H1 (cell line): ENCODE results near the gene RPTOR. TPM values are rescaled to one million over a fixed set of nuclear protein-coding genes. Genes with fewer than 3 reads are reported as not detected.

Experiments used
- CTCF ChIA-PET: fragments of 300-600 bp; sonication (Branson Sonifier 250); formaldehyde crosslinking; loops from one replicate; lab custom pipeline; 2021; ENCODE audit not compliant: partially characterized antibody; lab: Charles Lee
- POLR2A ChIA-PET: fragments of 300-600 bp; sonication (Branson Sonifier 250); formaldehyde crosslinking; loops from one replicate; lab custom pipeline; 2021; ENCODE audit warnings: inconsistent platforms; ENCODE audit not compliant: partially characterized antibody; lab: Charles Lee
- DNase-seq, 2 experiments: peaks; one replicate each; pipeline versions ENCODE4 v3.0.0 to v3.0.0-alpha.2; 2010 to 2022; ENCODE audit warnings: low spot score in 2 of 2, low read depth in 1 of 2, mixed read lengths in 1 of 2
- FAIRE-seq: peaks from 2 replicates; lab custom pipeline; 2011; peaks lifted over from hg19 to GRCh38; lab: Jason Lieb, UNC
- H2AFZ ChIP-seq: 2 replicates; pipeline ENCODE4 v1.8.1; 2012; ENCODE audit warnings: low read length, inconsistent platforms
- H2AK5ac ChIP-seq: 2 replicates; pipeline ENCODE4 v1.6.1; 2013; ENCODE audit warnings: low read depth, low read length
- H2BK120ac ChIP-seq: replicated peaks from 2 replicates; pipeline ENCODE3; 2013; ENCODE audit warnings: low read depth, low read length, inconsistent platforms
- H2BK12ac ChIP-seq: 2 replicates; pipeline ENCODE4 v1.6.1; 2013; ENCODE audit warnings: low read depth, low read length
- H2BK15ac ChIP-seq: 2 replicates; pipeline ENCODE4 v1.6.1; 2013; ENCODE audit warnings: low read length
- H2BK20ac ChIP-seq: 2 replicates; pipeline ENCODE4 v1.6.1; 2013; ENCODE audit warnings: low read length
- H2BK5ac ChIP-seq: 2 replicates; pipeline ENCODE4 v1.6.1; 2013; ENCODE audit warnings: low read depth, low read length
- H3K14ac ChIP-seq: 2 replicates; pipeline ENCODE4 v1.6.1; 2013; ENCODE audit warnings: inconsistent platforms; ENCODE audit not compliant: insufficient read length
- H3K18ac ChIP-seq: 2 replicates; pipeline ENCODE4 v1.6.1; 2013; ENCODE audit warnings: low read length; ENCODE audit errors: extremely low read depth
- H3K23ac ChIP-seq: 2 replicates; pipeline ENCODE4 v1.6.1; 2013; ENCODE audit warnings: inconsistent platforms; ENCODE audit not compliant: insufficient read length
- H3K23me2 ChIP-seq: 2 replicates; pipeline ENCODE4 v1.6.1; 2013; ENCODE audit warnings: low read depth, low read length
- H3K27ac ChIP-seq: 2 replicates; pipeline ENCODE4 v1.6.1; 2011; ENCODE audit warnings: low read depth, low read length, inconsistent platforms
- H3K27me3 ChIP-seq, 4 experiments: replicated peaks in 1 of 4; 1 replicate in 1 of 4; 2 replicates in 3 of 4; pipeline versions ENCODE4 v1.6.1 to v1.8.1; 2011 to 2013; ENCODE audit warnings: low read length in 3 of 4, mild to moderate bottlenecking in 3 of 4, inconsistent platforms in 2 of 4, mixed read lengths in 2 of 4, moderate library complexity in 1 of 4; ENCODE audit not compliant: control insufficient read depth in 3 of 4, insufficient read depth in 3 of 4; ENCODE audit errors: extremely low read depth in 1 of 4
- H3K36me3 ChIP-seq, 4 experiments: 2 replicates each; pipeline versions ENCODE4 v1.6.1 to v1.8.1; 2011 to 2013; ENCODE audit warnings: mild to moderate bottlenecking in 4 of 4, low read length in 3 of 4, moderate library complexity in 2 of 4, control low read depth in 1 of 4, inconsistent platforms in 1 of 4; ENCODE audit not compliant: insufficient read depth in 4 of 4, control insufficient read depth in 2 of 4
- H3K4ac ChIP-seq: replicated peaks from 2 replicates; pipeline ENCODE3; 2013; ENCODE audit warnings: low read length, low read depth, mixed read lengths, inconsistent platforms; ENCODE audit not compliant: insufficient read length
- H3K4me1 ChIP-seq, 4 experiments: replicated peaks in 1 of 4; 1 replicate in 1 of 4; 2 replicates in 3 of 4; pipeline versions ENCODE4 v1.6.1 to v1.8.1; 2011 to 2013; ENCODE audit warnings: low read length in 3 of 4, inconsistent platforms in 2 of 4, mixed read lengths in 1 of 4; ENCODE audit not compliant: insufficient read depth in 4 of 4, control insufficient read depth in 3 of 4
- H3K4me2 ChIP-seq, 2 experiments: 2 replicates each; pipeline versions ENCODE4 v1.6.1 to v1.8.1; 2011 to 2013; ENCODE audit warnings: low read depth in 2 of 2, low read length in 2 of 2, control low read depth in 1 of 2, inconsistent platforms in 1 of 2, mild to moderate bottlenecking in 1 of 2; ENCODE audit not compliant: insufficient read depth in 1 of 2
- H3K4me3 ChIP-seq, 4 experiments: fragments of 200-600, 300-600 bp in 1 of 4; sonication (generic), shearing (Covaris generic), sonication (Bioruptor Twin) in 1 of 4; 2 replicates each; pipeline versions ENCODE4 v1.5.1 to v1.8.1; 2011 to 2016; ENCODE audit warnings: low read length in 4 of 4, low read depth in 3 of 4, control low read depth in 2 of 4, inconsistent platforms in 2 of 4, mild to moderate bottlenecking in 2 of 4, mixed read lengths in 1 of 4, moderate library complexity in 1 of 4; ENCODE audit not compliant: insufficient read depth in 2 of 4; ENCODE audit errors: extremely low read depth in 1 of 4
- H3K56ac ChIP-seq: replicated peaks from 2 replicates; pipeline ENCODE3; 2013; ENCODE audit warnings: low read depth, mild to moderate bottlenecking, mixed read lengths, low read length, inconsistent platforms; ENCODE audit not compliant: insufficient read length
- H3K79me1 ChIP-seq: 2 replicates; pipeline ENCODE4 v1.6.1; 2013; ENCODE audit warnings: low read depth, low read length, control low read depth
- H3K79me2 ChIP-seq, 2 experiments: 2 replicates each; pipeline versions ENCODE4 v1.6.1 to v1.8.1; 2012 to 2013; ENCODE audit warnings: low read length in 2 of 2, mild to moderate bottlenecking in 2 of 2, inconsistent platforms in 1 of 2; ENCODE audit not compliant: insufficient read depth in 2 of 2, control insufficient read depth in 1 of 2
- H3K9ac ChIP-seq, 4 experiments: replicated peaks in 1 of 4; 1 replicate in 1 of 4; 2 replicates in 3 of 4; pipeline versions ENCODE4 v1.6.1 to v1.8.1; 2011 to 2013; ENCODE audit warnings: low read depth in 3 of 4, low read length in 3 of 4, control low read depth in 2 of 4, mild to moderate bottlenecking in 2 of 4, moderate library complexity in 2 of 4, inconsistent platforms in 1 of 4; ENCODE audit errors: extremely low read depth in 1 of 4
- H3K9me3 ChIP-seq, 2 experiments: 2 replicates each; pipeline versions ENCODE4 v1.6.1 to v1.8.1; 2012 to 2013; ENCODE audit warnings: mild to moderate bottlenecking in 2 of 2, moderate library complexity in 2 of 2, control low read depth in 1 of 2, inconsistent platforms in 1 of 2, low read depth in 1 of 2, low read length in 1 of 2, mixed read lengths in 1 of 2; ENCODE audit not compliant: insufficient read depth in 2 of 2
- H4K20me1 ChIP-seq, 2 experiments: replicated peaks in 1 of 2; 2 replicates each; pipeline versions ENCODE3 to v1.8.1; 2011 to 2013; ENCODE audit warnings: inconsistent platforms in 2 of 2, low read length in 2 of 2, mild to moderate bottlenecking in 1 of 2; ENCODE audit not compliant: insufficient read depth in 2 of 2, control insufficient read depth in 1 of 2
- H4K5ac ChIP-seq: 2 replicates; pipeline ENCODE4 v1.6.1; 2013; ENCODE audit warnings: low read length, low read depth, mixed read lengths, inconsistent platforms; ENCODE audit not compliant: insufficient read length
- H4K8ac ChIP-seq: 2 replicates; pipeline ENCODE4 v1.8.0; 2013; ENCODE audit warnings: mild to moderate bottlenecking, moderate library complexity, low read length, inconsistent platforms; ENCODE audit not compliant: insufficient read depth; ENCODE audit errors: extremely low read depth
- H4K91ac ChIP-seq: replicated peaks from 2 replicates; pipeline ENCODE3; 2013; ENCODE audit warnings: low read length, mixed read lengths, inconsistent platforms; ENCODE audit not compliant: insufficient read length
- TBP ChIP-seq: IDR thresholded peaks from 2 replicates; pipeline ENCODE4 v1.6.1; 2011; ENCODE audit warnings: low read depth, low read length, improper control_type of control experiment
- ZNF274 ChIP-seq: IDR thresholded peaks from 2 replicates; pipeline ENCODE4 v1.7.0; 2012; ENCODE audit warnings: low read length, borderline replicate concordance; ENCODE audit errors: extremely low read depth
- WGBS, 2 experiments: shearing (Covaris generic) in 1 of 2; methylation state at CpG; one replicate each; pipeline versions ENCODE4 v1.1.6 to v1.1.7; 2013 to 2015; ENCODE audit warnings: low lambda C conversion rate in 2 of 2, mixed read lengths in 2 of 2, inconsistent platforms in 1 of 2, low coverage in 1 of 2, missing lambda C conversion rate in 1 of 2; ENCODE audit not compliant: insufficient replicate concordance in 2 of 2, insufficient coverage in 1 of 2, insufficient read length in 1 of 2; ENCODE audit errors: extremely low coverage in 1 of 2, missing lambda C conversion rate in 1 of 2; 5-methylcytosine and 5-hydroxymethylcytosine counted together
- polyA plus RNA-seq, 7 experiments: library from polyadenylated mRNA; depleted of rRNA in 3 of 7; stranded (reverse) in 5 of 7; unstranded in 2 of 7; fragments of >200 nt in 5 of 7; fragments of 200-250 nt in 2 of 7; gene quantifications; 1 replicate in 5 of 7; 2 replicates in 1 of 7; 4 replicates in 1 of 7; pipeline versions ENCODE4 v1.2.1 to v1.2.3, GENCODE V29; 2011 to 2013; ENCODE audit warnings: missing spikeins in 2 of 7, mixed read lengths in 2 of 7
- total RNA-seq: library from RNA; stranded (reverse); fragmentation: NEBNext Ultra II Directional; extraction: Animal tissue kit (Norgen Biotek cat#: 25700); gene quantifications from 2 replicates; pipeline ENCODE4 v1.2.1, GENCODE V29; 2021

RPTOR gene
- total and polyA plus RNA-seq, 2 of the 8 experiments (the other 6 are each of a cell fraction or from before 2014, with no cell fraction given): 6.9 to 28.7 TPM

DNA sequence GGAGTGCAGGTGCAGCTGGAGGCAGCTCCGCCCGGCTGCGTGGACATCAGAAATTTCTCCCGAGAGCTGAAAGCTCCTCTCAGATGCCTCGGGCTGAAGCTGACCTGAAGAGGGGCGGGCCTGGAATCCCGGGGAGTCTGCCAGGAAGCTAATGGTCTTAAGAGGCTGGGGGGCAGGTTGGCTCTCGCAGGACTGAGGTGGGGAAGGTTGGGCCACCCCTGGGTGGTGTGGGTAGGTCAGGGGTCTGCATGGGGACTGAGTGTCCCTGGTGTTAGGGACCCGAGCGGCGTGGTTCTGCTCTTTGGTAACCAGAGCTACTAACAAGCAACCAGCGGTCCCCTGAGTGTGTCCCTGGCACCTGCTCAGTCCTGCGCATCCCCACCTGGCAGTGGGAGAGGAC, 450.5 kb downstream of the RPTOR start:
- peaks cover 5% of the 10 kb centered on the region; the same call in 1 of the 2 replicates for H3K23me2 ChIP-seq
- no peak overlapping the region for H2AK5ac ChIP-seq
- TF ChIP-seq TBP (no peak), ZNF274 (no peak)
- no peak overlapping the region for H2AFZ ChIP-seq
- peaks cover 0 to 17% of the 10 kb centered on the region in 2 experiments for H4K20me1 ChIP-seq
- CTCF ChIA-PET: interaction anchor here (1.6 to 2.4 kb wide), 2 partner anchors 29 to 46 kb away, joined by 3 to 7 read pairs; no protein-coding TSS in a partner anchor
- peaks cover 4% of the 10 kb centered on the region; the same call in 1 of the 2 replicates for H3K79me1 ChIP-seq
- no peak overlapping the region for H2BK5ac ChIP-seq
- H3K4me2 ChIP-seq: no peak overlapping the region
- H3K18ac ChIP-seq: no peak overlapping the region
- no peak overlapping the region for H4K8ac ChIP-seq
- no peak overlapping the region for H2BK15ac ChIP-seq
- H3K9me3 ChIP-seq: no peaks in the 10 kb centered on the region
- no peak overlapping the region for H3K23ac ChIP-seq
- no peak overlapping the region for H3K4ac ChIP-seq
- FAIRE-seq: no peak
- H3K27ac ChIP-seq: no peak overlapping the region
- no peak overlapping the region for H4K91ac ChIP-seq
- no peaks in the 10 kb centered on the region; a peak in 1 of 4 replicates for H3K79me2 ChIP-seq
- no peak overlapping the region for H2BK120ac ChIP-seq
- H3K27me3 ChIP-seq: peaks cover 0 to 7% (median 3%) of the 10 kb centered on the region in 4 experiments; a peak in 3 of 7 replicates
- no peak overlapping the region for H3K14ac ChIP-seq
- H3K4me1 ChIP-seq: peaks cover 0 to 2% (median under 1%) of the 10 kb centered on the region in 4 experiments; a peak in 5 of 7 replicates
- no peak overlapping the region for H4K5ac ChIP-seq
- H3K4me3 ChIP-seq: no peak overlapping the region
- 89% methylated on average over 7 of the region's 13 CpGs; no CpG with 5 or more reads in 1 of the 2 experiments for WGBS, 2 experiments
- POLR2A ChIA-PET: interaction anchor here (1.4 kb wide), 1 partner anchor 66 kb away, joined by 3 read pairs; no protein-coding TSS in a partner anchor
- no peak overlapping the region for H3K56ac ChIP-seq
- no peak for DNase-seq
- H3K36me3 ChIP-seq: peaks cover 0 to 8% (median 1%) of the 10 kb centered on the region in 4 experiments; a peak in 3 of 8 replicates
- H2BK12ac ChIP-seq: no peak overlapping the region
- H3K9ac ChIP-seq: no peak overlapping the region
- H2BK20ac ChIP-seq: no peak overlapping the region
